ENCODE data around the gene LRCOL1.

LRCOL1 gene

GRCh38 chr12:132585177-132585576 is 25.2 kb downstream of the LRCOL1 start:
- TF ChIP-seq CTCF (IDR thresholded peaks at IDR 0.05; ENCODE audit: insufficient read depth, low read length, poor library complexity, severe bottlenecking) = no peak
- TF ChIP-seq EZH2phosphoT487 (conservative IDR thresholded peaks at IDR 0.05; ENCODE audit: low read length) = no peak
- Histone ChIP-seq H3F3A (ENCODE audit: insufficient read depth) (no peaks in the 10 kb centered on the region; the same call in 1 of the 2 replicates), H3K36me3 (ENCODE audit: low read length) (no peaks in the 10 kb centered on the region), H3K27me3 (ENCODE audit: low read length) (no peaks in the 10 kb centered on the region), H3K27ac (ENCODE audit: low read depth, low read length) (no peak overlapping the region), H4K20me1 (ENCODE audit: low read depth, low read length) (no peaks in the 10 kb centered on the region), H3K9ac (ENCODE audit: low read length) (no peak overlapping the region), H3K4me2 (ENCODE audit: low read depth, low read length, poor library complexity, severe bottlenecking) (no peak overlapping the region), H2AFZ (ENCODE audit: low read depth, low read length, severe bottlenecking) (no peak overlapping the region), H3K9me3 (ENCODE audit: insufficient read depth, low read length) (no peaks in the 10 kb centered on the region), H3K79me2 (ENCODE audit: insufficient read depth, low read length) (no peaks in the 10 kb centered on the region), H3K9me2 (replicated peaks; ENCODE audit: insufficient read depth, low read length) (no peaks in the 10 kb centered on the region), H3K4me3 (ENCODE audit: insufficient read depth, low read length, poor library complexity, severe bottlenecking) (no peak overlapping the region)

- Histone ChIP-seq H3K9me3 (ENCODE audit: insufficient read depth, low read length) (no peaks in the 10 kb centered on the region), H3K36me3 (ENCODE audit: low read length) (no peaks in the 10 kb centered on the region), H2AFZ (ENCODE audit: low read depth, low read length, severe bottlenecking) (no peak overlapping the region), H3K9ac (ENCODE audit: low read length) (no peak overlapping the region), H4K20me1 (ENCODE audit: low read depth, low read length) (no peaks in the 10 kb centered on the region), H3K9me2 (replicated peaks; ENCODE audit: insufficient read depth, low read length) (no peaks in the 10 kb centered on the region), H3K79me2 (ENCODE audit: insufficient read depth, low read length) (no peaks in the 10 kb centered on the region), H3K27ac (ENCODE audit: low read depth, low read length) (no peak overlapping the region), H3K4me2 (ENCODE audit: low read depth, low read length, poor library complexity, severe bottlenecking) (no peak overlapping the region), H3K27me3 (ENCODE audit: low read length) (no peaks in the 10 kb centered on the region), H3K4me3 (ENCODE audit: insufficient read depth, low read length, poor library complexity, severe bottlenecking) (no peak overlapping the region), H3F3A (ENCODE audit: insufficient read depth) (no peaks in the 10 kb centered on the region; the same call in 1 of the 2 replicates)
- TF ChIP-seq CTCF (IDR thresholded peaks at IDR 0.05; ENCODE audit: insufficient read depth, low read length, poor library complexity, severe bottlenecking) = no peak
- TF ChIP-seq EZH2phosphoT487 (conservative IDR thresholded peaks at IDR 0.05; ENCODE audit: low read length) = no peak
Observed at GRCh38 chr12:132584429-132584828, 26.0 kb downstream of the LRCOL1 start.

DNA sequence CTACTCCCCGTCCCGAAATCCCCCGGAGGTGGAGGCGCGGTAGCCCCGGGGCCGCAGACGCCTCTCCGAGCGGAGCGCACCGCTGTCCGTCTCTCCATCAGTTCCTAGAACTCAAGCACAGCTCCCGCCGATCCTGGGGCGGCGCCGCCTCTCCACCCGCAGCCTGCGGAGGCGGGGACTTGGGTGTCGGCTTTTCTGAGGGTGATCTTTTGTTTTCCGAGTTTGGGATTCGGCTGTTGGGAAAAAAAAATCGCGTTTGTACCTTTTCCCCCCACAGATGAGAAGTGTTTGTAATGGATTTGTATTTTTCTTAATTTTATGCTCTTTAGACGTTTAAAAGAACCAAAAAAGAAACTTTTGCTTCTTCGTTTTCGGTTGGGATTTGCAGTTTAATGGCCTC is 26.6 kb downstream of the LRCOL1 start:
- no peaks in the 10 kb centered on the region for H3K27me3 ChIP-seq (ENCODE audit: low read length)
- no peak overlapping the region for H3K27ac ChIP-seq (ENCODE audit: low read depth, low read length)
- no peak overlapping the region for H3K9ac ChIP-seq (ENCODE audit: low read length)
- H3K79me2 ChIP-seq (ENCODE audit: insufficient read depth, low read length) = no peaks in the 10 kb centered on the region
- H3K36me3 ChIP-seq (ENCODE audit: low read length) = no peaks in the 10 kb centered on the region
- H3K4me2 ChIP-seq (ENCODE audit: low read depth, low read length, poor library complexity, severe bottlenecking) = no peak overlapping the region
- H3K9me2 ChIP-seq (replicated peaks; ENCODE audit: insufficient read depth, low read length) = no peaks in the 10 kb centered on the region
- H4K20me1 ChIP-seq (ENCODE audit: low read depth, low read length) = no peaks in the 10 kb centered on the region
- H2AFZ ChIP-seq (ENCODE audit: low read depth, low read length, severe bottlenecking) = no peak overlapping the region
- TF ChIP-seq EZH2phosphoT487 (conservative IDR thresholded peaks at IDR 0.05; ENCODE audit: low read length) = no peak
- no peak for TF ChIP-seq CTCF (IDR thresholded peaks at IDR 0.05; ENCODE audit: insufficient read depth, low read length, poor library complexity, severe bottlenecking)
- no peak overlapping the region for H3K4me3 ChIP-seq (ENCODE audit: insufficient read depth, low read length, poor library complexity, severe bottlenecking)
- no peaks in the 10 kb centered on the region; the same call in 1 of the 2 replicates for H3F3A ChIP-seq (ENCODE audit: insufficient read depth)
- no peaks in the 10 kb centered on the region for H3K9me3 ChIP-seq (ENCODE audit: insufficient read depth, low read length)

- Histone ChIP-seq H4K20me1 (ENCODE audit: low read depth, low read length) (no peaks in the 10 kb centered on the region), H3K9me3 (ENCODE audit: insufficient read depth, low read length) (no peaks in the 10 kb centered on the region), H3K9me2 (replicated peaks; ENCODE audit: insufficient read depth, low read length) (no peaks in the 10 kb centered on the region), H3K79me2 (ENCODE audit: insufficient read depth, low read length) (no peaks in the 10 kb centered on the region), H3F3A (ENCODE audit: insufficient read depth) (no peaks in the 10 kb centered on the region; the same call in 1 of the 2 replicates), H3K27ac (ENCODE audit: low read depth, low read length) (no peak overlapping the region), H3K36me3 (ENCODE audit: low read length) (no peaks in the 10 kb centered on the region), H3K4me3 (ENCODE audit: insufficient read depth, low read length, poor library complexity, severe bottlenecking) (no peak overlapping the region), H3K4me2 (ENCODE audit: low read depth, low read length, poor library complexity, severe bottlenecking) (no peak overlapping the region), H3K27me3 (ENCODE audit: low read length) (no peaks in the 10 kb centered on the region), H2AFZ (ENCODE audit: low read depth, low read length, severe bottlenecking) (no peak overlapping the region), H3K9ac (ENCODE audit: low read length) (no peak overlapping the region)
- no peak for TF ChIP-seq EZH2phosphoT487 (conservative IDR thresholded peaks at IDR 0.05; ENCODE audit: low read length)
Observed at GRCh38 chr12:132583411-132583710, 27.0 kb downstream of the LRCOL1 start.
